GM12891 (cell line): ENCODE data around the gene TRA2B.

Experiments
- POLR2A ChIP-seq: IDR thresholded peaks from 2 replicates; pipeline ENCODE4 v1.6.1; 2011; ENCODE audit warnings: low read depth, low read length, control low read depth
- POLR2AphosphoS5 ChIP-seq: IDR thresholded peaks from 2 replicates; pipeline ENCODE4 v1.6.1; 2011; ENCODE audit warnings: low read depth, low read length, control low read depth
- POU2F2 ChIP-seq: IDR thresholded peaks from 2 replicates; pipeline ENCODE4 v1.6.1; 2011; ENCODE audit warnings: low read depth, mild to moderate bottlenecking, control low read depth, low read length, moderate library complexity
- TAF1 ChIP-seq: IDR thresholded peaks from 2 replicates; pipeline ENCODE4 v1.6.1; 2011; ENCODE audit warnings: low read depth, low read length, control low read depth

- no peak for TF ChIP-seq POLR2A
- TF ChIP-seq TAF1: no peak
- TF ChIP-seq POLR2AphosphoS5: no peak
- TF ChIP-seq POU2F2: no peak
Measured at GRCh38 chr3:185942907-185943759, 5.3 kb upstream of the TRA2B start.
